Endothelial cell of umbilical vein (primary cell): ENCODE data around the gene ANKRD49.

Source experiments
- CTCF ChIP-seq, 2 donors: IDR thresholded peaks; 1 replicate in 1 of 2; 2 replicates in 1 of 2; pipeline ENCODE4 v1.5.1; 2011; ENCODE audit warnings: low read length in 2 of 2, mild to moderate bottlenecking in 2 of 2, moderate library complexity in 2 of 2, control low read depth in 1 of 2, inconsistent platforms in 1 of 2, low read depth in 1 of 2; ENCODE audit not compliant: insufficient read depth in 1 of 2; ENCODE audit errors: extremely low read depth in 1 of 2
- EZH2 ChIP-seq: IDR thresholded peaks from 2 replicates; pipeline ENCODE4 v1.6.1; 2012; ENCODE audit warnings: borderline replicate concordance, low read depth, mild to moderate bottlenecking, moderate library complexity, low read length, inconsistent platforms; ENCODE audit not compliant: severe bottlenecking
- FOS ChIP-seq: IDR thresholded peaks from 2 replicates; pipeline ENCODE4 v1.6.1; 2011; ENCODE audit warnings: mild to moderate bottlenecking, low read length, moderate library complexity, borderline replicate concordance; ENCODE audit not compliant: insufficient read depth
- GATA2 ChIP-seq: IDR thresholded peaks from 2 replicates; pipeline ENCODE4 v1.7.0; 2011; ENCODE audit warnings: low read depth, mild to moderate bottlenecking, moderate library complexity, mixed read lengths, low read length; ENCODE audit not compliant: insufficient read length, insufficient read depth
- JUN ChIP-seq: IDR thresholded peaks from 2 replicates; pipeline ENCODE4 v1.6.1; 2011; ENCODE audit warnings: borderline replicate concordance, low read depth; ENCODE audit not compliant: insufficient read length, insufficient read depth
- MAX ChIP-seq: IDR thresholded peaks from 2 replicates; pipeline ENCODE4 v1.6.1; 2011; ENCODE audit not compliant: insufficient read depth, insufficient read length
- POLR2A ChIP-seq: IDR thresholded peaks from 2 replicates; pipeline ENCODE4 v1.6.1; 2012; ENCODE audit warnings: low read depth, mild to moderate bottlenecking, control low read depth, low read length
- POLR2AphosphoS5 ChIP-seq: IDR thresholded peaks from 2 replicates; pipeline ENCODE4 v1.6.1; 2012; ENCODE audit warnings: low read depth, mild to moderate bottlenecking, control low read depth, low read length, moderate library complexity; ENCODE audit not compliant: insufficient read depth

GRCh38 chr11:94549146-94549545 lies 55.4 kb downstream of the ANKRD49 start:
- TF ChIP-seq CTCF (IDR thresholded peaks at IDR 0.05; ENCODE audit: extremely low read depth in 1 of 2, insufficient read depth in 1 of 2, low read depth in 1 of 2, low read length in 2 of 2) (no peak), JUN (no peak), EZH2 (no peak), POLR2AphosphoS5 (no peak), POLR2A (no peak), MAX (no peak), FOS (no peak), GATA2 (no peak)
